Measurements from ENCODE around the gene NUP160.
"Not testable (repeated sequence)": the region's sequence is repeated elsewhere in the genome, so short reads cannot be mapped to it uniquely, and the experiment has no call there.

NUP160 gene

DNA sequence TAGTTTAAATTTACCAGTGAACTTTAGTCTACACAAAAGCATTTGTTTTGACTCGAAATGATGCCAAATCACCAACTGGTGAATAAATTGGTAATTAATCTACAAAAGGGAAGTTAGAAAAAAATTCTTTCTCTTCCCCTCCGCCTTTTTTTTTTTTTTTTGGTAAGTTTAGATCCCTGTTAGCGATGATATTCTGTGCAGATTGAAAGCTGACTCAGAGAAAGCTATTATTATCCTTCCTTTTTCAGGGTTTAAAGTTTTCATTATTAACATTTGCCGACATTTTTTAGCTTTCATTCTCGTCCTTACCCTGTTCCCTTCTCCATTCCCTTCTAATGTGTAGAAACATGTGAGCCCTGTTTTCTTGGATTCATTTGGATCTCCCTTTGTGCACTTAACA lies 16.8 kb upstream of the NUP160 start:
- FAIRE-seq: no peak
- DNase-seq (ENCODE audit: insufficient read length, low spot score): no peak

DNA sequence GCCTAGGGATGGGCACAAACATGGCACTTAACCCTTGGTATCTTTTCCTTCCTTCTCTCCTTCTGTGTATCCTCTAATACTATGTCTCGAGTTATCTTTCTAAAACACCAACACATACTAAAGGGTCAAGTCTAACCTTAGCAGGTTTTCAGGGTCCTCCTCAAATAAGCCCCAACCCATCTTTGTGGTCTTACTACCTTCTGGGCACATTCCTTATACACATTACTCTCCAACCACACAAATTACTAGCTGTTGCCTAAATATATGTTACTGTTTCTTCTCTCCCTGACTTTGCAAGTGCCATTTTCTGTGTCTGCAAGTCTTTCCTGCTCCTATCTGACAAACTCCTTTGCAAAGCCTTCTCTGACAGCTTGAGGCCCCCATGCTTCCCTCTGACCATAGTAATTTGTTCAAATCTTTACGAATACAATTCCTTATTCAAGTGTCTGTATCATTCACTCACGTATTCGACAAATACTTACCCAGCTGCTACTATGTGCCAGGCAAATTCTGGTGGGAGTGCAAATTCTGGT lies 15.8 kb upstream of the NUP160 start:
- DNase-seq (ENCODE audit: insufficient read length, low spot score): no peak
- no peak for FAIRE-seq

DNA sequence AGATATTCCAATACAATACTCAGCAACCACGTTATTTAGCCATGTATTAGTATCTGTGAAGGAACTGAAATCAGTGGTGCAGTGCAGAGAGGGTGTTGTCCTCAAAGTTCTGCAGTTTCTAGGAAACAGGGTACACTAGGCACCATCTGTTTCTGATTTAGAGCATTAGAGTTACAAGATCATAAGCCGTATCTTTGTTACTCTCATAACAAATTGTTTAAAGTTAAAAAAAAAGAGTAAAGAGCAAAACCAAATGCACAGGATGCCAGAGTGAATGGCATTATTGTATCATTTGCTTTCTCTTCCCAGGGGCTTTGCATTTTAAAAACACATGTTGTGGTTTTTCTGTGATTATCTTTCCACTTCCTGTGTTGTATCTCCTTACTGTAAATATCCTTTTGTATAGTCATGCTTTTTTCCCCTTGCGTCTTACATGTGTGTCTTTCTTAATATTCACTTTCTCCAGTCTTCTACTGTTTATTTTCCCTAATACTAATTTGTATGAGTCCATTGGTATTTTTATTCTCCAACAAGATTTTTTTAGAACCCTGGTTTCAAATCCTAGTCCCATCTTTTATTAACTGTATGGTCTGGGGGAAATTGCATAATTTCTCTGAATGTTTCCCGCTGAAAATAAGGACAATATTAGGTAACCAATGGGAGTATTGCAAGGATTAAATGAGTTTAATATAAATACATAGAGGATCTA lies 15.2 kb upstream of the NUP160 start:
- FAIRE-seq: no peak
- no peak for DNase-seq (ENCODE audit: insufficient read length, low spot score)

DNA sequence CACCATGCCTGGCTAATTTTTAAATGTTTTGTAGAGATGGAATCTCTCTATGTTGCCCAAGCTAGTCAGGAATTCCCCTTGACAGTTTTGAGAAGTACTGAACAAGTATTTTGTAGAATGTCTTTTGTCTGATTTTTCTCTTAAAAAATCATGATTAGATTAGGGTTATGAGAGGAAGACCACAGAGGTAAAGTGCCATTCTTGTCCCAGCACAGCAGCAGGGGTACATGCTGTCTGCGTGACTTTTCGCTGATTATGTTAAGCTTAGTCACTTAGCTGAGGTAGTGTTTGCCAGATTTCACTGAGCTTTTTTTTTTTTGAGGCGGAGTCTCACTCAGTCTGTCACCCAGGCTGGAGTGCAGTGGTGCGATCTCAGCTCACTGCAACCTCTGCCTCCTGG lies 13.6 kb upstream of the NUP160 start:
- FAIRE-seq: no peak
- no peak for DNase-seq (ENCODE audit: insufficient read length, low spot score)

DNA sequence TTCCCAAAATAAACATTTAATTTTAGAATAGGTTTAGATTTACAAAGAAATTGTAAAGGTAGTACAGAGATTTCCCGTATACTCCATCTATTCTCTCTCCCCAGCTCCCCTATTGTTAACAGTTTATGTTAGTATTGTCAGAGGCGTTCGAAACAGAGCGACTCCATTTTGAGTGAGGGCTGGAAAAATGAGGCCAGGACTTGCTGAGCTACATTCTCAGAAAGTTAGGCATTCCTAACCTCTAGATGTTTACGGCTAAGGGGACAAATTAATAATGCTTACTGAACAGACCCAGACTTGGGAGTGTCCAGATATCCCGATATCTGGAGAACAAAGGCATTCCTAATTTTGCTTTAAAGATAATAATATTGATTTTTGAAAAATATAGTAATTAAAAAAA lies 12.4 kb upstream of the NUP160 start:
- FAIRE-seq (no peak), DNase-seq (ENCODE audit: insufficient read length, low spot score) (no peak)

DNA sequence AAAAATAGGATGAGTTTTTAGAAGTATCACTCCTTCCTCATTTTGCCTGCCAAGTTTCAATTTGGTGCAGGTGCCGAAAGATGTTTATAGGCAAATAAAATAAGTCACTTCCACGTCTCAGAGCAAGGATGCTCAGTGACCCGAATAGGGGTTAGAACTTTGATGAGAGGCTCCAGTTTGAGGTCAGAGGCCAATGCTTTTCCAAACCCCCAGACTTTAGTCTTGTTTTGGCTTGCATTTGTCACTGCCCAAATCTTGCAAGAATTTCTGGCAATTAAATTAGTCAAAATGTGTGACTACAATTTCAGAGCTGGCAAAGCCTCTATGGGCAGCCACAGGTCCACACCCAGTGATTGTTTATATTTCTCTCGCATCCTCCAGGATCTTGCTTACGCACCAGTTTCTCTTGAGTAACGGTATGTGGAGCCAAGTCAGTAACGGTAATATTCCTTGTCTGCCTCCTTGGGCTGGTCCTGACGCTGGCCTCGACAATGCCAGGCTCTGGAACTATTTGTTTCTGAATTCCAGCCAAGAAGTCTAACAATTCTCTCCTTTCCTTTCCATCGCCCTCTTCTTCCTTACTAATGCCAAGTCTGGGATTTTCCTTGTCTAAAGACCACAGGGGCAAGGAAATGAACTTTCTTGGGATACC lies 9.9 kb upstream of the NUP160 start:
- FAIRE-seq (no peak), DNase-seq (ENCODE audit: insufficient read length, low spot score) (no peak)

DNA sequence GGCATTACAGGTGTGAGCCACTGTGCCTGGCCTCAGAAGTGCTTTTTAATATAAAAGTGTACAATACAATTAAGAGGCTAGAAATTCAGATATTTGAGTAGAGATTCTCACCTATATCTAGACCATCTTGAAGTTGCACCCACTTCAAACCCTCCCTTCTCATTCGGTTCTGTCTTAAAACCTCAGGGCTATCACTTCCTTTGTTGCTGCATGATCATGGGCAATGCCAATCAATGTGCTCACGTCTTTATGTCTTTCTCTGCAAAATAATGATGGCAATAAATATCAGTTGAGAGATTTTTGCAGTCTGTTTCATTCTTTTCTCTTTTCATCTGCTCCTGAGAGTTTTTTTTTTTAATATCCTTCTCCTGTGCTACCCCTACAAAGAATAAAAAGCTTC lies 9.3 kb upstream of the NUP160 start:
- FAIRE-seq (no peak), DNase-seq (ENCODE audit: insufficient read length, low spot score) (no peak)

DNA sequence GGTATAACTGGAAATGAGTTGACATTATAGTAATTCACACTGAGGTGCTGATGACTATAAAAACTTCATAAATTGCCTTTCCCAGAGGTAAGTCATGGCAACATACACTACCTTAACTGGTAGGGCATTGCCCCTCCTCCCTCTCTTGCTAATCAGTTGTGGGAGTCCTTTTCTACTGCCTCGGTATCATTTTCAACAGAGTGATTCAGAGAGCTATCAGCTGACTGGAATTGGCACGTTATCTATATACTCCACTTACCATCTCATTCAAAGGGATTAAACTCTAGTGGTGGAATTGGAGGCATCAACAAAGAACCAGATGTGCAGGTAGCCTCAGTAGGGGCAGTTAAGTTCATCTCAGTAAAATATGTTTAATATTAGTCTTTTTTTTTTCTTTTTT lies 8.0 kb upstream of the NUP160 start:
- FAIRE-seq (no peak), DNase-seq (ENCODE audit: insufficient read length, low spot score) (no peak)

DNA sequence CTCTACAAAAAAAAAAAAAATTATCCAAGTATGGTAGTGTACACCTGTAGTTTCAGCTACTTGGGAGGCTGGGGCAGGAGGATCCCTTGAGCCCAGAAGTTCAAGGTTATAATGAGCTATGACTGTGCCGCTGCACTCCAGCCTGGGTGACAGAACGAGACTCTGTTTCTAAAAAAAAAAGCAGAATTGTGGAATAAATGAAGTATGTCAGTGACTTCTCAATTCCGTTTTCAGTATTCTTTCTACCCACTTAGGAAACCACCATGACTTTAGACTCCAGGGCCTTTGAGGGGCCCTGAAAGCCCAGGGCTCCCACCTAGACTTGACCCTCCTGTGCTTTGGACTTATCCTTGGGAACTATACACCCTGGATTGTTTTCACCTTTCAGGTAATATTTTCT lies 6.5 kb upstream of the NUP160 start:
- no peak for FAIRE-seq

DNA sequence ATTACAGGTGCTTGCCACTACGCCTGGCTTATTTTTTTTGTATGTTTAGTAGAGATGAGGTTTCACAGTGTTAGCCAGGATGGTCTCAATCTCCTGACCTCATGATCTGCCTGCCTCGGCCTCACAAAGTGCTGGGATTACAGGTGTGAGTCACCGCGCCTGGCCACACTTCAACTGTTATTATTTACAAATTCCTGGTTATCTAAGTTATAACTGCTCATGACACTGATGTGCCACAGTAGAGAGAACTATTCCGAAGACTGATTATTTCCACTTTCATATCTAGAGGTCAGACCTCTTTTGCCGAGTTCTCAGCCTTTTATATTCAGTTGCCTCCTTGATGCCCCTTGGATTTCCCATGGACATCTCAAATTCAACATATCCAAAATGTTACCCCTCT lies 3.9 kb upstream of the NUP160 start:
- FAIRE-seq: no peak
- DNase-seq (ENCODE audit: insufficient read length, low spot score): no peak

More for the DNA sequence above, 6.5 kb upstream of the NUP160 start:
- DNase-seq (ENCODE audit: insufficient read length, low spot score): no peak

DNA sequence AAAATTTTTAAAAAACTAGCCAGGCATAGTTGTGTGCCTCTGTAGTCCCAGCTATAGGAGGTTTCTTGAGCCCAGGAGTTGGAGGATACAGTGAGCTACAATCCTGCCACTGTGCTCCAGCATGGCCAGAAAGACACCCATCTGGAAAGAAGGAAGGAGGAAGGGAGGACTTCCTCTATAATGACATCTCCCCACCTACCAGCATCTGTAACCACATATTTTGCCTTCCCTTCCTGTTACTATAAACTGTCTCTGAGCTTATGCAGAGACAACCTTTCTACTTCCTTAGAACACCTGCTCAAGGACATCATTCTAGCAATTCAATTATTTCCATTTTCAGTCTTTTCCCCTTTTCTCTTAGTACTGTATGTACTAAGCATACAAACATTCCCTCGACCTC lies 2.2 kb upstream of the NUP160 start:
- DNase-seq (ENCODE audit: insufficient read length, low spot score): no peak
- no peak for FAIRE-seq

DNA sequence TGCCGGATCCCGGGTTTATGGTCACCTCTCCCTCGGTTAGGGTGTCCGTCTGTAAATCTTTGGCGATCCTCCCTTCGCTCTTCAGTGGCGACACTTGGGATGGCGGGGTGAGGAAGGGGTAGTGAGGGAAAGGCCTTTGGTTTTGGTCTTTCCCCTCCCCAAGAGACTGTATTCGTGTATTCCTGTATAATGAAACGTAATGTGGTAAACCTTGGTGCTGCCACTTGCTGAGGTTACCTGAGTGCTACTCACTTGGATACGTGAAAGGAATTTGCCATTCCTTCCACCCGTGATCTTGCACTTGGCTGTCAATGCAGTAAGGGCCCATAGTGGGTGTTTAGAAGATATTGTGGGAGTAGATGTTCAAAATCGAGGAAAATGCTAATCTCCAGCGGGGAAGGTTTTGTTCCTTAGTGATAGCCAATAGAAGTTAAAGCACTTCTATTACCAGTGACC lies 578 bp upstream of the NUP160 start:
- FAIRE-seq: no peak
- DNase-seq (ENCODE audit: insufficient read length, low spot score): no peak

DNA sequence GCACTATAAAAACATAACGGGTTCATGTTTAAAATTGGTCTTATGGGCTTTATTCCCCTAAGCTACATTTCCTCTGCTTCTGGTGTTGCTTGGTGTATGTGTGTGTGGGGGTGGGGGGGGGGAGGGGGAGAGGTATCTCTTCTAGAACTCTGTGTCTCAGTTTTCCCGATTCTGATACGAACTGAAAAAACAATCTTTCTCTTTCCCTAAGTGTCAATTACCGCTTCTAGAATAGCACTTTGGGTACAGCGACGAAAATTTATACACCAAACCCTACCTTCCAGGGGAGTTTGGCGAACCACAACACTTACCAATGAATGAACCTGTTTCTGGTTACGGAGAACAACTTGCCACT lies 636 bp downstream of the NUP160 start:
- no peak for FAIRE-seq
- no peak for DNase-seq (ENCODE audit: insufficient read length, low spot score)

DNA sequence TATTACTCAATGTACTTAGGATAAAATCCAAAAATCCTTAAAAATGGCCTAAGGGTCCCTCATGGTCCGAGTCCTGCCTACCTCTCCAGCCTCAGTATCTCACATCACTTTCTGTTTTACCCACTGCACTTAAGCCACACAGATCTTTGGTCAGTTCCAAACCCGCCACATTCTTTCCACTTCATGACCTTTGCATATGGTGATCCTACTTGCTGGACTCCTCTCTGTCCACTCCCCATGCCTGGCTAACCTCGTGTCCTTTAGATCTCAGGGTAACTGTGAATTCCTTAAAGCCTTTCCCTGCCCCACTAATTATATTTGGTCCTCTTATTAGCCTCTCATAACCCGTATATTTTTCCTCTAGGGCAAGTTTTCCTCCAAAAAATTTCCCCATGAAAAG lies 1.2 kb downstream of the NUP160 start:
- FAIRE-seq: no peak
- DNase-seq (ENCODE audit: insufficient read length, low spot score): no peak

DNA sequence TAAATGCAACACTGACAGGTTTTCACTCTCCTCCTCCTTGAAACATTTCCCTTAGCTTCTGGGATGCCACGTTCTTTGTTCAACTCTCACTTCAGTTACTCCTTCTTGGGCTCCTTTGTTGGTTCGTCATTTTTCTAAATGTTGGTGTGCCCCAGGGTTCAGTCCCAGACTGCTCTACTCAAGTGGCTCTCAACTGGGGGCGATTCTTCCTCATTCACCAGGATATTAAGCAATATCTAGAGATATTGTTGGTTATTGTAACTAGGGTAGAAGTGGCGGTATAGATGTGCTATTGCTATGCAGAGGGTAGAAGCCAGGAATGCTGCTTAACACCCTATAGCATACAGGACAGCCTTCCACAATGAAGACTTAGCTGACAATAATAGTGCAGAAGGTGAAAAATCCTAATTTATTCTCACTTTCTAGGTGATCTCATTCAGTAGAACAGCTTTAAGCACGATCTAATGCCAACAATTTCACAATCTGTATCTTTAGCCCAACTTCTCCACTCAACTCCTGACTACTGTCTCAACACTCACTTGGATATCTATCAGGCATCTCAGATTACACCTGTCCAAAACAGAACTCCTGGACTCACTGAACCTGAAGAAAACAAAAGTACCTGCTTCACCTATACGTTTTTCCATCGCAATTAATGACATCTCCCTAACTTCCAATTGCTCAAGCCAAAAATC lies 4.6 kb downstream of the NUP160 start:
- no peak for FAIRE-seq

DNA sequence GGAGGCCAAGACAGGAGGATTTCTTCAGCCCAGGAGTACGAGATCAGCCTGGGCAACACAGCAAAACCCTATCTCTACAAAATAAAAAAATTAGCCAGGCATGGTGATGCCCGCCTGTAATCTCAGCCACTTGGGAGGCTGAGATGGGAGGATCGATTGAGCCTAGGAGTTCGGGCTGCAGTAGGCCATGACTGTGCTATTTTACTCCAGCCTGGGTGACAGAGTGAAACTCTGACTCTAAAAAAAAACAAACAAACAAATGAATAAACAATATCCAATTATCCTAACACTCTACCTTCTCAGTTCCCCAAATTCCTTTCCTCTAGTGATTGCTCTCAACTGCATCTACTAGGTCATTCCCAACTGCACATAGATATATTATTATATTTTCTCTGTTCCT lies 5.4 kb downstream of the NUP160 start:
- FAIRE-seq: no peak
- DNase-seq (ENCODE audit: insufficient read length, low spot score): no peak

More for the DNA sequence above, 4.6 kb downstream of the NUP160 start:
- no peak for DNase-seq (ENCODE audit: insufficient read length, low spot score)

DNA sequence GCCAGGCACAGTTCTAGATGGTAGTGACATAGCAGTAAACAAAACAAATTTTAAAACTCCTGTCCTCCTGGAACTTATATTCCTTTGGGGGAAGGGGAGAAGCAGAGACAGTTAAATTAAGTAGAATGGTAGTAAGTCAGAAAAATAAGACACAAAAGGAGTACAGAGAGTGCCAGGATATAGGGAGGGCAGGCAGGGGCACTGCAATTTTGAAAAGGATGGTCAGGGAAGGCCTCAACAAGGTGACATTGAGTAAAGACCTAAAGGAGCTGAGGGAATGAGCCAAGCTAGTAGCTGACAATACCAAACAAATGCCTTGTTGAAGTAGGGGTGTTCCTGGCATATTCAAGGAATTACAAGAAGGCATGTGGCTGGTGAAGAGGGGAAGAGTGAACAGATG lies 10.2 kb downstream of the NUP160 start:
- DNase-seq (ENCODE audit: insufficient read length, low spot score): no peak
- FAIRE-seq: no peak

DNA sequence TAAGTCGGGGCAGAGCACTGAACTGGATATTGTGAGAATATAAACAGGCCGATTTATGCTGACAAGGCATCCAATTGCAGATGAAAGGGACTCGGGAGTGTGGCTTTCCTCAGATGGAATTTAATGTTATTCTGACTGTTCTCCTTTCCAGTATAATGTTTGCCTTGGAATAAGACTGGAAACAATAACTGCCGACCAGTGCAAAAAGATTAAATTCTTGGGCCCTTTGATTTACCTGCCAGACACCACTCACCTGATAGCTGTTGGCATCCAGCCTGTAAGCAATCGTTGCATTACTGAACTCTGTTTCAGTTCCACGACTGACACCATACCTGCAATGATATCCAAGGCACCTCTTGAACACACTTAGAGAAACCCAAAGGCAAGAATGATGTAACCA lies 10.9 kb downstream of the NUP160 start:
- DNase-seq (ENCODE audit: insufficient read length, low spot score) (no peak), FAIRE-seq (no peak)

DNA sequence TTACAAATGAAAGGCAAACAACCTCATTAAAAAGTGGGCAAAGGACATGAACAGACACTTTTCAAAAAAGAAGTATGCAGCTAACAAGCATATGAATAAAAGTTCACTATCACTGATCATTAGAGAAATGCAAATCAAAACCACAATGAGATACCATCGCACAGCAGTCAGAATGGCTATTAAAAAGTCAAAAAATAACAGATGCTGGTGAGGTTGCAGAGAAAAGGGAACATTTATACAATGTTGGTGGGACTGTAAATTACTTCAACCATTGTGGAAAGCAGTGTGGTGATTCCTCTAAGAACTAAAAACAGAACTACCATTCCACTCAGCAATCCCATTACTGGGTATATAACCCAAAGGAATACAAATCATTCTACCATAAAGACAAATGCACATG lies 18.1 kb downstream of the NUP160 start:
- DNase-seq (ENCODE audit: insufficient read length, low spot score); FAIRE-seq: not testable (repeated sequence)

DNA sequence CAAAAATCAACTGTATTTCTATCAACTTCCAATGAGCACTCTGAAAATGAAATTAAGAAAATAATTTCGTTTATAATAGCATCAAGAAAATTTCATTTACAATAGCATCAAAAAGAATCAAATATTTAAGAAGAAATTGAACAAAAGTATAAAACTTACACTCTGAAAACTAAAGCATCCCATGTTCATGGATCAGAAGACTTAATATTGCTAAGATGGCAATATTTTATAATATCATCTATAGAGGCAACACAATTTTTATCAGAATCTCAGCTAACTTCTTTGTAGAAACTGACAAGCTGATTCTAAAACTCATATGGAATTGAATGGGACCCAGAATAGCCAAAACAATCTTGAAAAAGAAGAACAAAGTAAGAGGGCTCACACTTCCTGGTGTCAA lies 19.9 kb downstream of the NUP160 start:
- FAIRE-seq: no peak
- DNase-seq (ENCODE audit: insufficient read length, low spot score): no peak

DNA sequence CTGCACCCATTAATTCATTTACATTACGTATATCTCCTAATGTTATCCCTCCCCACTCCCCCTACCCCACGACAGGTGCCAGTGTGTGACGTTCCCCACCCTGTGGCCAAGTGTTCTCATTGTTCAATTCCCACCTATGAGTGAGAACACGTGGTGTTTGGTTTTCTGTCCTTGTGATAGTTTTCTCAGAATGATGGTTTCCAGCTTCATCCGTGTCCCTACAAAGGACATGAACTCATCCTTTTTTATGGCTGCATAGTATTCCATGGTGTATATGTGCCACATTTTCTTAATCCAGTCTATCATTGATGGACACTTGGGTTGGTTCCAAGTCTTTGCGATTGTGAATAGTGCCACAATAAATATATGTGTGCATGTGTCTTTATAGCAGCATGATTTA lies 25.5 kb downstream of the NUP160 start:
- DNase-seq (ENCODE audit: insufficient read length, low spot score): not testable (repeated sequence)

DNA sequence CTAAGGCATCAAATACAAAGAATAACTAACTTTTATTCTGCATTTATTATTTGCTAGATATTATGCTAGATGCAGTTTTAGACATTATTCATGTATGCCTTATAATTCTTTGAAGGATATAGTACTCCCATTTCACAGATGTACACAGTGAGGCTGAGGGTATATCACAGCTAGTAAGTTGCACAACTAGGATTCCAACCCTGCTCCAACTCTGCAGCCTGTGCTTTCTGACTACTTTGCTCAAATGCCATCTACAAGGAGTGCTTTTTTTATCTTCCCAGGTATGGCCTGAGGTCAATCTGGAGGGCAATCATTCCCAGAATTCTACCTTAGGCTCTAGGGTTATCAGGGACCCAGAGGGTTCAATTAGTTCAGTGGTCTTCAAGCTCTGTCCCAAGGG lies 28.4 kb downstream of the NUP160 start:
- FAIRE-seq (no peak), DNase-seq (ENCODE audit: insufficient read length, low spot score) (no peak)

More for the DNA sequence above, 25.5 kb downstream of the NUP160 start:
- FAIRE-seq: not testable (repeated sequence)

Measured in HTR-8/SVneo (cell line).